Neural cell (in vitro differentiated cells): ENCODE results near the gene LAPTM5. TPM values are rescaled to one million over a fixed set of nuclear protein-coding genes. Genes with fewer than 3 reads are reported as not detected.

Experiments
- H2AFZ ChIP-seq: fragments of 200-600, 300-800 bp; sonication (generic), shearing (Covaris generic); 2 replicates; pipeline ENCODE4 v1.6.0; 2014; ENCODE audit warnings: low read depth, mild to moderate bottlenecking, antibody characterized with exemption, low read length, moderate library complexity
- H3F3A ChIP-seq: fragments of 200-600 bp; shearing (Covaris generic); 2 replicates; pipeline ENCODE4 v1.6.1; 2016; ENCODE audit warnings: mild to moderate bottlenecking, moderate library complexity, mixed read lengths, antibody characterized with exemption, low read length; ENCODE audit not compliant: insufficient read depth, poor library complexity, severe bottlenecking
- H3K27ac ChIP-seq: fragments of 200-600, 300-800 bp; sonication (generic), shearing (Covaris generic); 2 replicates; pipeline ENCODE4 v1.5.1; 2014; ENCODE audit warnings: mild to moderate bottlenecking, low read length, moderate library complexity
- H3K27me3 ChIP-seq: fragments of 300-800, 200-600 bp; sonication (generic), shearing (Covaris generic); 2 replicates; pipeline ENCODE4 v1.6.0; 2014; ENCODE audit warnings: mild to moderate bottlenecking, low read depth, low read length, moderate library complexity; ENCODE audit not compliant: insufficient read depth
- H3K36me3 ChIP-seq: fragments of 300-800, 200-600 bp; sonication (generic), shearing (Covaris generic); 2 replicates; pipeline ENCODE4 v1.5.1; 2014; ENCODE audit warnings: mild to moderate bottlenecking, antibody characterized with exemption, low read length, moderate library complexity; ENCODE audit not compliant: insufficient read depth
- H3K4me2 ChIP-seq: fragments of 300-800, 200-600 bp; sonication (generic), shearing (Covaris generic); 2 replicates; pipeline ENCODE4 v1.6.0; 2014; ENCODE audit warnings: mild to moderate bottlenecking, low read length
- H3K4me3 ChIP-seq: fragments of 300-800, 200-600 bp; sonication (generic), shearing (Covaris generic); 2 replicates; pipeline ENCODE4 v1.5.1; 2014; ENCODE audit warnings: mild to moderate bottlenecking, low read length, moderate library complexity
- H3K79me2 ChIP-seq: fragments of 200-600 bp; shearing (Covaris generic); replicated peaks from 2 replicates; pipeline ENCODE4 v1.6.0; 2014; ENCODE audit warnings: mild to moderate bottlenecking, low read length, moderate library complexity; ENCODE audit not compliant: insufficient read depth
- H3K9ac ChIP-seq: fragments of 300-800, 200-600 bp; sonication (generic), shearing (Covaris generic); 2 replicates; pipeline ENCODE4 v1.6.1; 2016; ENCODE audit warnings: mild to moderate bottlenecking, low read length, mixed read lengths
- H3K9me2 ChIP-seq: fragments of 200-600 bp; shearing (Covaris generic); 2 replicates; pipeline ENCODE4 v1.6.1; 2016; ENCODE audit warnings: mild to moderate bottlenecking, low read length, mixed read lengths; ENCODE audit not compliant: insufficient read depth
- H3K9me3 ChIP-seq: fragments of 200-600, 300-800 bp; sonication (generic), shearing (Covaris generic); 2 replicates; pipeline ENCODE4 v1.6.1; 2016; ENCODE audit warnings: mild to moderate bottlenecking, mixed run types, low read length, moderate library complexity, mixed read lengths
- H4K20me1 ChIP-seq: fragments of 200-600 bp; shearing (Covaris generic); 2 replicates; pipeline ENCODE4 v1.6.1; 2016; ENCODE audit warnings: mild to moderate bottlenecking, mixed run types; ENCODE audit not compliant: insufficient read depth
- CTCF ChIP-seq: fragments of 450-650 bp; IDR thresholded peaks from 2 replicates; pipeline ENCODE4 v1.5.1; 2014; ENCODE audit warnings: antibody characterized with exemption, mild to moderate bottlenecking, moderate library complexity; ENCODE audit not compliant: poor library complexity, severe bottlenecking
- EP300 ChIP-seq: fragments of 450-650 bp; conservative IDR thresholded peaks from 2 replicates; pipeline ENCODE4 v1.6.1; 2014; ENCODE audit warnings: antibody characterized with exemption, mild to moderate bottlenecking, moderate library complexity; ENCODE audit not compliant: poor library complexity, severe bottlenecking
- EZH2 ChIP-seq: fragments of 200-600, 300-800 bp; shearing (Covaris generic), sonication (generic); IDR thresholded peaks from 2 replicates; pipeline ENCODE4 v1.6.1; 2014; ENCODE audit warnings: antibody characterized with exemption, low read length, borderline replicate concordance, mild to moderate bottlenecking; ENCODE audit not compliant: insufficient read depth, poor library complexity, severe bottlenecking
- MXI1 ChIP-seq: fragments of 450-650 bp; conservative IDR thresholded peaks from 2 replicates; pipeline ENCODE4 v1.6.1; 2014; ENCODE audit warnings: antibody characterized with exemption, mild to moderate bottlenecking; ENCODE audit not compliant: poor library complexity, severe bottlenecking
- POLR2AphosphoS5 ChIP-seq: IDR thresholded peaks from 2 replicates; pipeline ENCODE4 v1.6.1; 2012
- RAD21 ChIP-seq: fragments of 450-650 bp; conservative IDR thresholded peaks from 2 replicates; pipeline ENCODE4 v1.6.1; 2014; ENCODE audit warnings: antibody characterized with exemption, mild to moderate bottlenecking, moderate library complexity
- REST ChIP-seq: IDR thresholded peaks from 2 replicates; pipeline ENCODE4 v1.6.1; 2012; ENCODE audit warnings: borderline replicate concordance
- SMC3 ChIP-seq: fragments of 450-650 bp; conservative IDR thresholded peaks from 2 replicates; pipeline ENCODE4 v1.6.1; 2014; ENCODE audit warnings: antibody characterized with exemption, mild to moderate bottlenecking, moderate library complexity; ENCODE audit not compliant: poor library complexity
- TAF1 ChIP-seq: IDR thresholded peaks from 2 replicates; pipeline ENCODE4 v1.6.1; 2012; ENCODE audit warnings: low read depth
- polyA minus RNA-seq: library from RNA; depleted of rRNA, polyadenylated mRNA; stranded (reverse); fragments of >200 nt; gene quantifications from 2 replicates; pipeline ENCODE4 v1.2.3, GENCODE V29; 2014
- polyA plus RNA-seq: library from polyadenylated mRNA; depleted of rRNA; stranded (reverse); fragments of >200 nt; gene quantifications from 2 replicates; pipeline ENCODE4 v1.2.3, GENCODE V29; 2014

Gene LAPTM5
- polyA plus RNA-seq (0.12 TPM in 1 of 2 replicates, not detected in the other), polyA minus RNA-seq (not detected in 2 replicates)

DNA sequence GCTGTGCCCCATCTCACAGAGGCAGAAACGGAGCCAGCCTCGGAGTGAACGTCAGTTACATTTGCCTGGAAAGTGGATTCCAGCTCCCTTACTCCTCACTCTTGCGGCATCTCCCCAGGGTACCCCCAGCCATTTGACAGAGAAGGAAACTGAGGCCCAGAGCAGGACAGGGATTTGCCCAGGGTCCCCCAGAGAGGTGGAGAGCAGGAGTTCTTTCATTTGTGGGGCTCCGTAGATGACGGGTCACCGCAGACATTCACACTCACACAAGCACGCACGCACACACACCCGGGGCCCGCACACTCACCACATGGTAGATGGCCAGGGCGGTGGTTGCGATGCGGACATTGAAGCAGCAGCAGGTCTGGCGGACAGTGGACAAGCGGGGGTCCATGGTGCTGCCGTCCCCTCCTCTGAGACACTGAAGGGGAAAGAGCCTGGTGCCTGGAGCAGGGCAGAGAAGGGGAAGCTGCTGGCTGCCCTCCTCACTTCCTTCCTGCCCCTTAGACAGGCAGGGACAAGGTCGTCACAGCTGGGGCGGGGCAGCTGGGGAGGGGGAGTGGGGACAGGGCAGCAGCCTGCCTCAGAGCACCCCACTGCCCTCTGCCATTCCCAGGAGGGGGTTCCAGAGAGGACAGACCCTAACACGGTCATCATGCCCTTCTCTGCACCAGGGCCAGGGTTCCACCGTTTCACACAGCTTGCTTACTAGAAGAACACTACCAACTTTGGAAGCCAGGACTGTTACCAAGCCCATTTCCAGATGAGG is at the start of gene LAPTM5:
Gene LAPTM5, minus strand, starts transcription at position 423 of the 769 bp plus-strand sequence. Its CDS starts 29 bp downstream, at position 394.
- H3K4me2 ChIP-seq = no peak within 1 kb of the TSS
- no peaks in the 10 kb centered on the region for H3K9me3 ChIP-seq
- no peaks in the 10 kb centered on the region for H3K36me3 ChIP-seq
- H4K20me1 ChIP-seq = no peaks in the 10 kb centered on the region
- no peaks in the 10 kb centered on the region for H3F3A ChIP-seq
- no peak for TF ChIP-seq EZH2
- TF ChIP-seq MXI1 = no peak
- TF ChIP-seq CTCF = no peak
- TF ChIP-seq REST = no peak
- TF ChIP-seq POLR2AphosphoS5 = no peak
- no peak for TF ChIP-seq RAD21
- TF ChIP-seq TAF1 = no peak
- no peak for TF ChIP-seq EP300
- no peak for TF ChIP-seq SMC3
- no peak within 1 kb of the TSS for H3K9ac ChIP-seq
- no peaks in the 10 kb centered on the region for H3K27me3 ChIP-seq
- H2AFZ ChIP-seq = no peak within 1 kb of the TSS
- no peak within 1 kb of the TSS for H3K4me3 ChIP-seq
- no peaks in the 10 kb centered on the region for H3K9me2 ChIP-seq
- H3K27ac ChIP-seq = no peak within 1 kb of the TSS
- no peaks in the 10 kb centered on the region for H3K79me2 ChIP-seq

GRCh38 chr1:30806381-30807317 is 49.1 kb upstream of the LAPTM5 start:
- Histone ChIP-seq H3K4me3 (no peak overlapping the region), H3K9ac (no peak overlapping the region), H3K27me3 (no peaks in the 10 kb centered on the region), H3K79me2 (no peaks in the 10 kb centered on the region), H2AFZ (no peak overlapping the region), H3K9me3 (no peaks in the 10 kb centered on the region), H3K27ac (no peak overlapping the region), H3K9me2 (no peaks in the 10 kb centered on the region), H3F3A (no peaks in the 10 kb centered on the region), H3K36me3 (no peaks in the 10 kb centered on the region), H4K20me1 (no peaks in the 10 kb centered on the region), H3K4me2 (no peak overlapping the region)
- TF ChIP-seq MXI1 (no peak), RAD21 (no peak), REST (no peak), POLR2AphosphoS5 (no peak)
